Measurements from ENCODE around the gene TRAPPC5. TPM values are rescaled to one million over a fixed set of nuclear protein-coding genes. Genes with fewer than 3 reads are reported as not detected.

The TRAPPC5 gene
- 10 to 100 TPM in 11 of 12 donors, not detected in 1; 24.1 to 50.8 (median 29.3) TPM for polyA plus RNA-seq (ENCODE audit: insufficient read length in 12 of 12)
- long read RNA-seq, donor 1, full-length matches to known transcripts, result 50 of 50 reads
- long read RNA-seq, donor 1, partial matches to known transcripts, result 0 of 50 reads
- long read RNA-seq, donor 1, other reads (novel, unspliced or antisense), result 0 of 50 reads
- long read RNA-seq, donor 2, full-length matches to known transcripts, result 43 of 43 reads
- long read RNA-seq, donor 2, partial matches to known transcripts, result 0 of 43 reads
- long read RNA-seq, donor 2, other reads (novel, unspliced or antisense), result 0 of 43 reads
- long read RNA-seq, donor 3, full-length matches to known transcripts, result 17 of 17 reads
- long read RNA-seq, donor 3, partial matches to known transcripts, result 0 of 17 reads
- long read RNA-seq, donor 3, other reads (novel, unspliced or antisense), result 0 of 17 reads
- long read RNA-seq, donor 4, full-length matches to known transcripts, result 9 of 9 reads
- long read RNA-seq, donor 4, partial matches to known transcripts, result 0 of 9 reads
- long read RNA-seq, donor 4, other reads (novel, unspliced or antisense), result 0 of 9 reads
- long read RNA-seq, donor 5, full-length matches to known transcripts, result 59 of 59 reads
- long read RNA-seq, donor 5, partial matches to known transcripts, result 0 of 59 reads
- long read RNA-seq, donor 5, other reads (novel, unspliced or antisense), result 0 of 59 reads
- long read RNA-seq, donor 6, full-length matches to known transcripts, result 13 of 34 reads
- long read RNA-seq, donor 6, partial matches to known transcripts, result 21 of 34 reads
- long read RNA-seq, donor 6, other reads (novel, unspliced or antisense), result 0 of 34 reads
- long read RNA-seq, donor 7, full-length matches to known transcripts, result 22 of 22 reads
- long read RNA-seq, donor 7, partial matches to known transcripts, result 0 of 22 reads
- long read RNA-seq, donor 7, other reads (novel, unspliced or antisense), result 0 of 22 reads
- long read RNA-seq, donor 8, full-length matches to known transcripts, result 51 of 51 reads
- long read RNA-seq, donor 8, partial matches to known transcripts, result 0 of 51 reads
- long read RNA-seq, donor 8, other reads (novel, unspliced or antisense), result 0 of 51 reads
- long read RNA-seq, donor 9, full-length matches to known transcripts, result 25 of 25 reads
- long read RNA-seq, donor 9, partial matches to known transcripts, result 0 of 25 reads
- long read RNA-seq, donor 9, other reads (novel, unspliced or antisense), result 0 of 25 reads
- long read RNA-seq, donor 10, full-length matches to known transcripts, result 33 of 45 reads
- long read RNA-seq, donor 10, partial matches to known transcripts, result 12 of 45 reads
- long read RNA-seq, donor 10, other reads (novel, unspliced or antisense), result 0 of 45 reads
- long read RNA-seq, donor 11, full-length matches to known transcripts, result 29 of 55 reads
- long read RNA-seq, donor 11, partial matches to known transcripts, result 26 of 55 reads
- long read RNA-seq, donor 11, other reads (novel, unspliced or antisense), result 0 of 55 reads

GRCh38 chr19:7680606-7681339 lies at the start of gene TRAPPC5:
TSS of gene TRAPPC5 (plus strand) at chr19:7680833. CDS start at chr19:7682254, 1,421 bp downstream.
- peak; percentile 90 for DNase-seq

- no peak for DNase-seq
Observed at GRCh38 chr19:7631577-7631976, 49.1 kb upstream of the TRAPPC5 start.

GRCh38 chr19:7632340-7633203 lies 48.1 kb upstream of the TRAPPC5 start:
- no peak for DNase-seq

GRCh38 chr19:7633698-7634097 lies 46.9 kb upstream of the TRAPPC5 start, which contains the start of gene PCP2:
TSS of gene PCP2 (minus strand) at chr19:7633719. CDS start at chr19:7633457, 262 bp downstream.
- DNase-seq, result no peak

- no peak for DNase-seq
Observed at GRCh38 chr19:7635670-7636069, 45.0 kb upstream of the TRAPPC5 start.

GRCh38 chr19:7636317-7636690 lies 44.3 kb upstream of the TRAPPC5 start:
- DNase-seq, result no peak

- no peak for DNase-seq
Observed at GRCh38 chr19:7636691-7637373, 43.8 kb upstream of the TRAPPC5 start, which contains the start of gene STXBP2. TSS of gene STXBP2 (plus strand) at chr19:7637110. CDS start at chr19:7637150, 40 bp downstream.

GRCh38 chr19:7637374-7638256 lies 43.0 kb upstream of the TRAPPC5 start:
- no peak for DNase-seq

GRCh38 chr19:7638802-7639465 lies 41.7 kb upstream of the TRAPPC5 start:
- DNase-seq, result no peak

- no peak for DNase-seq
Observed at GRCh38 chr19:7639863-7640348, 40.7 kb upstream of the TRAPPC5 start.

- DNase-seq, result no peak
Observed at GRCh38 chr19:7640803-7641202, 39.8 kb upstream of the TRAPPC5 start.

GRCh38 chr19:7641290-7642276 lies 39.0 kb upstream of the TRAPPC5 start:
- DNase-seq, result no peak

GRCh38 chr19:7642295-7643030 lies 38.2 kb upstream of the TRAPPC5 start:
- no peak for DNase-seq

GRCh38 chr19:7643031-7643415 lies 37.6 kb upstream of the TRAPPC5 start:
- no peak for DNase-seq

All from muscle of arm (tissue), 14 donors.